Breast epithelium (tissue), 4 donors: Measurements from ENCODE around the gene SLX4IP. TPM values are rescaled to one million over a fixed set of nuclear protein-coding genes. Genes with fewer than 3 reads are reported as not detected.

Experiments used
- DNase-seq, 2 donors: peaks; one replicate each; pipeline ENCODE4 v3.0.0-alpha.2; 2019; ENCODE audit warnings: low spot score in 2 of 2
- H3K27ac ChIP-seq, 2 donors: fragments of 200-600 bp; sonication (generic) in 1 of 2; one replicate each; pipeline ENCODE4 v1.5.1; 2016 to 2019; ENCODE audit warnings: mild to moderate bottlenecking in 1 of 2
- H3K27me3 ChIP-seq, 2 donors: fragments of 200-600 bp; sonication (generic) in 1 of 2; one replicate each; pipeline versions ENCODE4 v1.5.1 to v1.6.0; 2017 to 2019; ENCODE audit warnings: control low read depth in 1 of 2, mild to moderate bottlenecking in 1 of 2
- H3K36me3 ChIP-seq: fragments of 200-600 bp; one replicate; pipeline ENCODE4 v1.5.1; 2019
- H3K4me1 ChIP-seq, 2 donors: fragments of 200-600 bp; sonication (generic); one replicate each; pipeline ENCODE4 v1.5.1; 2016 to 2019; ENCODE audit warnings: control low read depth in 1 of 2
- H3K4me3 ChIP-seq, 3 donors: fragments of 200-600 bp; sonication (generic); 1 replicate in 2 of 3; 2 replicates in 1 of 3; pipeline ENCODE4 v1.5.1; 2016 to 2019; ENCODE audit warnings: mild to moderate bottlenecking in 3 of 3, moderate library complexity in 2 of 3
- H3K9me3 ChIP-seq, 2 donors: fragments of 200-600 bp; sonication (generic) in 1 of 2; one replicate each; pipeline ENCODE4 v1.5.1; 2016 to 2019; ENCODE audit warnings: control low read depth in 1 of 2
- CTCF ChIP-seq, 3 donors: fragments of 450-650 bp; IDR thresholded peaks; one replicate each; pipeline ENCODE4 v1.5.1; 2016 to 2017; ENCODE audit warnings: antibody characterized with exemption in 3 of 3, mild to moderate bottlenecking in 3 of 3, moderate library complexity in 3 of 3
- POLR2A ChIP-seq: fragments of 450-650 bp; IDR thresholded peaks from one replicate; pipeline ENCODE4 v1.6.1; 2016; ENCODE audit warnings: antibody characterized with exemption, mild to moderate bottlenecking, moderate library complexity
- POLR2AphosphoS5 ChIP-seq, 3 donors: sonication (generic); formaldehyde crosslinking; IDR thresholded peaks; one replicate each; pipeline ENCODE4 v1.6.1; 2017; ENCODE audit warnings: antibody characterized with exemption in 3 of 3
- intact Hi-C: fragments of 100-400 bp; cut with DNase I; formaldehyde crosslinking; loops from one replicate; pipeline ENCODE4 v1.15.1; 2023; ENCODE audit warnings: low total_unique reads
- total RNA-seq, 3 donors: library from RNA; depleted of rRNA; stranded (reverse); fragments of >200 nt; gene quantifications; one replicate each; pipeline ENCODE4 v1.1.0, GENCODE V29; 2016

SLX4IP gene
- total RNA-seq, 3 donors from 2014 or later = 4.2 to 6.9 (median 5.9) TPM

GRCh38 chr20:10602221-10602871 lies 167.2 kb downstream of the SLX4IP start:
- H3K27me3 ChIP-seq = no peaks in the 10 kb centered on the region
- no peak overlapping the region for H3K27ac ChIP-seq
- no peak for DNase-seq
- H3K9me3 ChIP-seq = no peaks in the 10 kb centered on the region
- H3K4me3 ChIP-seq = no peak overlapping the region
- intact Hi-C loops = loop anchor here (5.0 kb wide), 1 partner anchor 280 kb away; no protein-coding TSS in a partner anchor
- H3K4me1 ChIP-seq = no peaks in the 10 kb centered on the region
- no peaks in the 10 kb centered on the region for H3K36me3 ChIP-seq
- no peak for TF ChIP-seq POLR2A
- no peak for TF ChIP-seq CTCF (IDR thresholded peaks at IDR 0.05)
- TF ChIP-seq POLR2AphosphoS5 (IDR thresholded peaks at IDR 0.05) = no peak

DNA sequence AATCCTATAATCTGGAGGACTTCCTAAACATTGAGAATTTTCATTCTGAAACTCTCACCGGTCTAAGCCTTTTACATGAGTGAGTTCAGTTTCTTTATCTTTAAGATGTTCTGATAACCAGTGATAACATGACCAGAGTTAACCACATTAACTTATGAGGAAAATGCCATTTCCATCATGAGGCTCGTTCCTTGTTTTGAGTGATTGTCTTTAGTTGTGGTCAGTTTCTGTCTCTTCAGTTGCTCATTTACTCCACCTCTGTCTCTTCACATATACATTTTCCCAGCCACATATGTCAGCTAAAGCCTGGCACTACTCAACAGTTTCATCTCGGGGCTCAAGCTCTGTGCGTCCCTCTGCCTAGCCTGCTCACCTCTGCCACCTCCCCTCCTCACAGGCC lies 168.3 kb downstream of the SLX4IP start:
- H3K36me3 ChIP-seq = no peaks in the 10 kb centered on the region
- no peaks in the 10 kb centered on the region for H3K9me3 ChIP-seq
- no peak overlapping the region for H3K4me3 ChIP-seq
- intact Hi-C loops = loop anchor here (5.0 kb wide), 1 partner anchor 281 kb away; no protein-coding TSS in a partner anchor
- no peak for DNase-seq
- TF ChIP-seq POLR2AphosphoS5 (IDR thresholded peaks at IDR 0.05) = no peak
- TF ChIP-seq POLR2A = no peak
- TF ChIP-seq CTCF (IDR thresholded peaks at IDR 0.05) = no peak
- peak overlapping the region; percentile 40 to 80 for H3K27ac ChIP-seq
- no peaks in the 10 kb centered on the region for H3K27me3 ChIP-seq
- H3K4me1 ChIP-seq = no peaks in the 10 kb centered on the region

- no peaks in the 10 kb centered on the region for H3K36me3 ChIP-seq
- H3K4me3 ChIP-seq = peak overlapping the region in 1 of 3 donors; percentile 26
- H3K27me3 ChIP-seq = no peaks in the 10 kb centered on the region
- H3K27ac ChIP-seq = peak overlapping the region; percentile 40 to 80
- no peaks in the 10 kb centered on the region for H3K9me3 ChIP-seq
- TF ChIP-seq POLR2A (no peak), POLR2AphosphoS5 (IDR thresholded peaks at IDR 0.05) (peak; percentile 65 to 93 (median 90)), CTCF (IDR thresholded peaks at IDR 0.05) (no peak)
- peak in 1 of 2 donors; percentile 60 for DNase-seq
- intact Hi-C loops = loop anchor here (5.0 kb wide), 1 partner anchor 282 kb away; no protein-coding TSS in a partner anchor
- no peaks in the 10 kb centered on the region for H3K4me1 ChIP-seq
Measured at GRCh38 chr20:10603971-10604864, 169.1 kb downstream of the SLX4IP start.

- Histone ChIP-seq H3K9me3 (no peaks in the 10 kb centered on the region), H3K4me1 (no peaks in the 10 kb centered on the region), H3K36me3 (no peaks in the 10 kb centered on the region), H3K27me3 (no peaks in the 10 kb centered on the region), H3K4me3 (no peak overlapping the region), H3K27ac (peak overlapping the region; percentile 40 to 83)
- no peak for TF ChIP-seq POLR2A
- no peak for TF ChIP-seq POLR2AphosphoS5 (IDR thresholded peaks at IDR 0.05)
- no peak for TF ChIP-seq CTCF (IDR thresholded peaks at IDR 0.05)
- intact Hi-C loops = loop anchor here (5.0 kb wide), 1 partner anchor 283 kb away; no protein-coding TSS in a partner anchor
- no peak for DNase-seq
Measured at GRCh38 chr20:10604865-10605440, 169.8 kb downstream of the SLX4IP start.
